BJ (cell line): ENCODE measurements around the gene CNPY4. TPM values are rescaled to one million over a fixed set of nuclear protein-coding genes. Genes with fewer than 3 reads are reported as not detected.

Experiments used
- CTCF ChIA-PET: fragments of 350-600 bp; formaldehyde crosslinking; extraction: SDS; loops from one replicate; lab custom pipeline; 2021; ENCODE audit warnings: antibody characterized with exemption, inconsistent platforms; lab: Yijun Ruan, JAX
- POLR2A ChIA-PET: fragments of 300-600 bp; sonication (Branson Sonifier 250); formaldehyde crosslinking; extraction: SDS; loops from one replicate; lab custom pipeline; 2021; ENCODE audit warnings: antibody characterized with exemption; lab: Charles Lee
- DNase-seq: peaks from one replicate; pipeline ENCODE4 v3.0.0-alpha.2; 2011; ENCODE audit warnings: low read depth
- H3K27me3 ChIP-seq: 2 replicates; pipeline ENCODE4 v1.6.0; 2011; ENCODE audit warnings: low read length; ENCODE audit not compliant: control insufficient read depth, insufficient read depth
- H3K36me3 ChIP-seq: 2 replicates; pipeline ENCODE4 v1.5.1; 2011; ENCODE audit warnings: low read length; ENCODE audit not compliant: control insufficient read depth, insufficient read depth
- H3K4me3 ChIP-seq: 2 replicates; pipeline ENCODE4 v1.5.1; 2011; ENCODE audit warnings: low read depth, mild to moderate bottlenecking, control low read depth, low read length
- polyA plus RNA-seq: library from polyadenylated mRNA; depleted of rRNA; stranded (reverse); fragments of >200 nt; gene quantifications from 2 replicates; pipeline ENCODE4 v1.2.3, GENCODE V29; 2011
- TF ChIP-seq, protein P1 (sequence below): IDR thresholded peaks from 2 replicates; pipeline ENCODE4 v1.5.1; 2011; ENCODE audit warnings: low read depth, mild to moderate bottlenecking, control low read depth, inconsistent platforms, low read length, moderate library complexity; ENCODE audit not compliant: insufficient read depth

CNPY4 gene
- polyA plus RNA-seq, 1 experiment: 20.9 TPM

DNA sequence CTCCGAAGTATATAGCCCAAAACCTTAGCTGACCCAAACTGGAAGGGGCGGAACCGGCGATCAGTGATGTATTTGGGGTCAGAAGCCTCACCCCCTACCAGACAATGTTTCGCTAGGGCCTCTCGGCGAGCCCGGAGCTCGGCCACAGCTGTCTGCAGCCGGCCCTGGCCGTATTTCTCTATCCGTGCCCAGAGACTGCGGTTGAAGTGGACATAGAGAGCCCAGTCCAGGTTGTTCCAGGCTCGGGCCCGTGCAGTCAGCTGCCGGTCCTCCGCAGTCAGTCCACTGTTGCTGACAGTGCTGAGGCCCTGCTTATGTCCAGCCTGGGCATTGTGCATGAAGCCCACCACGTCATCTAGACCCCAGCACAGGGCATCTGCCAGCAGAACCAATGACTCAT lies 40.6 kb downstream of the CNPY4 start:
- Histone ChIP-seq H3K27me3 (no peaks in the 10 kb centered on the region), H3K4me3 (no peak overlapping the region), H3K36me3 (peaks cover 9% of the 10 kb centered on the region)
- no peak for DNase-seq
- CTCF ChIA-PET: interaction anchor here (1.6 kb wide), 1 partner anchor 27 kb away, joined by 4 read pairs; no protein-coding TSS in a partner anchor
- TF ChIP-seq, protein P1, sequence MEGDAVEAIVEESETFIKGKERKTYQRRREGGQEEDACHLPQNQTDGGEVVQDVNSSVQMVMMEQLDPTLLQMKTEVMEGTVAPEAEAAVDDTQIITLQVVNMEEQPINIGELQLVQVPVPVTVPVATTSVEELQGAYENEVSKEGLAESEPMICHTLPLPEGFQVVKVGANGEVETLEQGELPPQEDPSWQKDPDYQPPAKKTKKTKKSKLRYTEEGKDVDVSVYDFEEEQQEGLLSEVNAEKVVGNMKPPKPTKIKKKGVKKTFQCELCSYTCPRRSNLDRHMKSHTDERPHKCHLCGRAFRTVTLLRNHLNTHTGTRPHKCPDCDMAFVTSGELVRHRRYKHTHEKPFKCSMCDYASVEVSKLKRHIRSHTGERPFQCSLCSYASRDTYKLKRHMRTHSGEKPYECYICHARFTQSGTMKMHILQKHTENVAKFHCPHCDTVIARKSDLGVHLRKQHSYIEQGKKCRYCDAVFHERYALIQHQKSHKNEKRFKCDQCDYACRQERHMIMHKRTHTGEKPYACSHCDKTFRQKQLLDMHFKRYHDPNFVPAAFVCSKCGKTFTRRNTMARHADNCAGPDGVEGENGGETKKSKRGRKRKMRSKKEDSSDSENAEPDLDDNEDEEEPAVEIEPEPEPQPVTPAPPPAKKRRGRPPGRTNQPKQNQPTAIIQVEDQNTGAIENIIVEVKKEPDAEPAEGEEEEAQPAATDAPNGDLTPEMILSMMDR: no peak
- POLR2A ChIA-PET: no interaction called here

DNA sequence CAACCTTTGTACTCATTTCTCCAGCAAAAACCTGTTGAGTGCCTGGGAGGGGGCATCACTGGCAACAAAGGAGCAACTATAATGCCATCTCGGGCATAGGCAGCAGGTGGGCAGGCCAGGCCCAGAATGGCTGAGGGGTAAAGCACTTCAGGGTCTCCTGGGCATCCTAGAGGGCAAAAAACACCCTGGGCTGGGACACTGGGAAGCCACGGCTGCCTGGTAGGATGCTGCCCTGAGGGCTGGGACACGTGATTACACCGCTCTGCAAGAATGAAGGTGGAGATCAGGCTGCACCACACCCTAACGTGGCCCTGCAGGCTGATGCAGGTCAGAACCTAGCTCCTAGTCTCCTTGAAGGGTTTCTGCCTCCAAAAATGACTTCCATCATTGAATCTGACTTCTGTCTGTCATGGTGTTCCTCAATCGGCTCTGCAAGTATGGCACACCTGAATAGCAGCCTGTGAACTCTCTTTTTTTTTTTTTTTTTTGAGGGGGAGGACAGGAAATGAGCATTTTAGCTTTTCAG lies 43.6 kb downstream of the CNPY4 start:
- no peak for DNase-seq
- CTCF ChIA-PET: interaction anchor here (1.0 to 1.3 kb wide), 2 partner anchors 30 to 44 kb away, joined by 3 to 4 read pairs; no protein-coding TSS in a partner anchor
- no peaks in the 10 kb centered on the region for H3K27me3 ChIP-seq
- no peaks in the 10 kb centered on the region for H3K36me3 ChIP-seq
- TF ChIP-seq, protein P1: no peak
- no peak overlapping the region for H3K4me3 ChIP-seq
- POLR2A ChIA-PET: no interaction called here

DNA sequence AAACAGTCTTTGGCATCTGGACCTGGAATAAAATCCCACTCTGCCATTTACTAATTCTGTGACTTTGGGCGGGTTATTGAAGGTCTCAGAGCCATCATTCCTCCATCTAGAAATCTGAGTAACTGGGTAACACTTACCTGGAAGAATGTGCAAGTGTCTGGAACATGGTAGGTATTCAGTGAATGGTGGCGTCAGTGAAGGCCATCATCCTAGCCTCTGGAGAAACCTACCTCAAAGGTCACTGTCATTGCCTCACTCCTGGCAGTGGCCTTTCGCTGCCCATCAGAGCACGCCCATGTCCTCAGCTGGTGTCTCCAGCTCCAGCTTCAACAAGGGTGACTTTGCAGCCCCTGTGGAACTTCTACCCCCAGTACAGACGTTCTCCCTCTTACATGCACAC lies 44.4 kb downstream of the CNPY4 start:
- POLR2A ChIA-PET: no interaction called here
- CTCF ChIA-PET: interaction anchor here (1.3 kb wide), 1 partner anchor 31 kb away, joined by 4 read pairs; no protein-coding TSS in a partner anchor
- no peak for DNase-seq
- no peaks in the 10 kb centered on the region for H3K36me3 ChIP-seq
- H3K27me3 ChIP-seq: no peaks in the 10 kb centered on the region
- no peak overlapping the region for H3K4me3 ChIP-seq
- TF ChIP-seq, protein P1: no peak

DNA sequence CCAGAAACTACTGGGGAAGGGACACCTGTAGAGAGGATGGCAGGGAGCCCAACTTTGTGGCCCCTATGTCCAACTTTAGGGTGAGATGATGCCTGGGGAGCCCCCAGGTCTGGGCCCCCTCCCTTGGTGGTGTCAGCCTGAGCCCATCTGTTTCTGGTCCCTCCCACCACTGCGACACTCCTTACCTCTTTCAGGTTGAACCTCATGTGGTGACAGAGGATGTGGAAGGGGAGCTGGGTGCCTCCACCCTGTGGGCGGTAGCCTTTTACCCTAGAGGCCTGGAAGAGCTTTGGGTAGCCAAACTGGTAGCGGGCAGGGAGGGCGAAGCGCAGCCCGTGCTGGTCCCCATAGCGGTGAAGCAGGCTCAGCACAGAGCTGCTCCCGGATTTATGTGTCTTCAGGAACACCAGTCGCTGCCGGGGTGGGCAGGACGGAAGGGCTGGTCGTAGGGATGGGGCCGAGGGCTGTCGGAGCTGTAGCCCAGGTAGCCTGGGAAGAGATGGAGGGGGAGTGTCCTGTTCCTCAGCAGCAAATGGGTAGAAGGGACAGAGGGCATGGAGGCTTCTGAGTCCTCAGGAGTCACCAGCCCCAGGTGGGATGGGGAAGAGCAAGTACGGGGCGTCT lies 47.0 kb downstream of the CNPY4 start:
- Histone ChIP-seq H3K27me3 (no peaks in the 10 kb centered on the region), H3K4me3 (no peak overlapping the region), H3K36me3 (no peaks in the 10 kb centered on the region)
- CTCF ChIA-PET: interaction anchor here (0.8 to 5.0 kb wide), 2 partner anchors 10 to 35 kb away, joined by 3 to 22 read pairs; no protein-coding TSS in a partner anchor
- no peak for DNase-seq
- TF ChIP-seq, protein P1: no peak
- POLR2A ChIA-PET: no interaction called here
